IMR-90 (cell line): Measurements from ENCODE around the gene DSE. TPM values are rescaled to one million over a fixed set of nuclear protein-coding genes. Genes with fewer than 3 reads are reported as not detected.

ENCODE experiments used
- ATAC-seq: fragments of 200-7000 bp; cut with Tn5 transposase; 2 replicates; pipeline ENCODE4 v1.9.1; 2020; ENCODE audit warnings: low read depth, mild to moderate bottlenecking, moderate library complexity
- BruUV-seq: library from RNA; stranded (reverse); fragments of 400-500 nt; replicated peaks from 2 replicates; lab custom pipeline; 2021; lab: Mats Ljungman, UMichigan
- CTCF ChIA-PET: fragments of 300-600 bp; formaldehyde crosslinking; extraction: SDS; loops from one replicate; lab custom pipeline; 2021; ENCODE audit warnings: antibody characterized with exemption; lab: Yijun Ruan, JAX
- POLR2A ChIA-PET: fragments of 300-600 bp; sonication (Branson Sonifier 250); formaldehyde crosslinking; loops from one replicate; lab custom pipeline; 2022; ENCODE audit warnings: antibody characterized with exemption; ENCODE audit not compliant: unreplicated experiment; lab: Charles Lee
- DNase-seq: peaks from one replicate; pipeline ENCODE4 v3.0.0; 2013
- H2AFZ ChIP-seq: replicated peaks from 2 replicates; pipeline ENCODE3; 2013; ENCODE audit warnings: low read length, mild to moderate bottlenecking; ENCODE audit not compliant: poor library complexity
- H2AK5ac ChIP-seq: 2 replicates; pipeline ENCODE4 v1.6.1; 2013; ENCODE audit warnings: low read depth, low read length, inconsistent platforms
- H2AK9ac ChIP-seq: replicated peaks from 2 replicates; pipeline ENCODE3; 2013; ENCODE audit warnings: mild to moderate bottlenecking, low read depth, low read length, moderate library complexity; ENCODE audit not compliant: poor library complexity
- H2BK120ac ChIP-seq: 2 replicates; pipeline ENCODE4 v1.6.1; 2013; ENCODE audit warnings: low read depth, low read length, inconsistent platforms
- H2BK15ac ChIP-seq: 3 replicates; pipeline ENCODE4 v1.6.1; 2013; ENCODE audit warnings: low read depth, low read length, inconsistent platforms
- H2BK20ac ChIP-seq: 2 replicates; pipeline ENCODE4 v1.6.1; 2013; ENCODE audit warnings: low read depth, mild to moderate bottlenecking, inconsistent platforms, low read length, moderate library complexity
- H2BK5ac ChIP-seq: 2 replicates; pipeline ENCODE4 v1.6.1; 2013; ENCODE audit warnings: mild to moderate bottlenecking, low read depth, low read length, inconsistent platforms; ENCODE audit not compliant: poor library complexity, severe bottlenecking
- H3K14ac ChIP-seq: replicated peaks from 2 replicates; pipeline ENCODE4 v1.6.1; 2013; ENCODE audit warnings: low read depth, low read length, inconsistent platforms
- H3K18ac ChIP-seq: 2 replicates; pipeline ENCODE4 v1.6.1; 2013; ENCODE audit warnings: low read depth, low read length, control low read depth
- H3K23ac ChIP-seq: 2 replicates; pipeline ENCODE4 v1.6.1; 2013; ENCODE audit warnings: low read depth, low read length, inconsistent platforms
- H3K27ac ChIP-seq: 2 replicates; pipeline ENCODE4 v1.5.1; 2013; ENCODE audit warnings: mild to moderate bottlenecking, control low read depth, low read length; ENCODE audit not compliant: insufficient read depth
- H3K27me3 ChIP-seq: 2 replicates; pipeline ENCODE4 v1.6.1; 2013; ENCODE audit warnings: low read length; ENCODE audit not compliant: control insufficient read depth, insufficient read depth
- H3K36me3 ChIP-seq: 2 replicates; pipeline ENCODE4 v1.6.1; 2013; ENCODE audit warnings: low read length, mixed read lengths; ENCODE audit not compliant: control insufficient read depth, insufficient read depth
- H3K4ac ChIP-seq: 2 replicates; pipeline ENCODE4 v1.6.1; 2013; ENCODE audit warnings: low read depth, low read length, inconsistent platforms
- H3K4me1 ChIP-seq: 2 replicates; pipeline ENCODE4 v1.6.1; 2013; ENCODE audit warnings: low read length, mixed read lengths; ENCODE audit not compliant: control insufficient read depth, insufficient read depth
- H3K4me2 ChIP-seq: 2 replicates; pipeline ENCODE4 v1.6.1; 2013; ENCODE audit warnings: low read depth, mild to moderate bottlenecking, control low read depth, low read length, moderate library complexity
- H3K4me3 ChIP-seq: 2 replicates; pipeline ENCODE4 v1.5.1; 2013; ENCODE audit warnings: low read depth, mild to moderate bottlenecking, control low read depth, low read length, moderate library complexity; ENCODE audit not compliant: insufficient read depth
- H3K56ac ChIP-seq: 2 replicates; pipeline ENCODE4 v1.6.1; 2013; ENCODE audit warnings: low read length, inconsistent platforms; ENCODE audit not compliant: insufficient read depth; ENCODE audit errors: extremely low read depth
- H3K79me1 ChIP-seq, 2 experiments: 2 replicates each; pipeline ENCODE4 v1.6.1; 2013; ENCODE audit warnings: low read length in 2 of 2, inconsistent platforms in 1 of 2, low read depth in 1 of 2
- H3K9ac ChIP-seq: 2 replicates; pipeline ENCODE4 v1.6.1; 2013; ENCODE audit warnings: low read depth, low read length, control low read depth
- H3K9me1 ChIP-seq: 2 replicates; pipeline ENCODE4 v1.6.1; 2013; ENCODE audit warnings: low read length, inconsistent platforms; ENCODE audit not compliant: insufficient read depth
- H3K9me3 ChIP-seq: 2 replicates; pipeline ENCODE4 v1.6.1; 2013; ENCODE audit warnings: low read length; ENCODE audit not compliant: control insufficient read depth, insufficient read depth
- H4K20me1 ChIP-seq: 2 replicates; pipeline ENCODE4 v1.6.1; 2013; ENCODE audit warnings: low read length, inconsistent platforms; ENCODE audit not compliant: insufficient read depth
- H4K5ac ChIP-seq: 2 replicates; pipeline ENCODE4 v1.6.1; 2013; ENCODE audit warnings: mild to moderate bottlenecking, low read depth, low read length, control low read depth
- H4K8ac ChIP-seq, 2 experiments: 2 replicates each; pipeline ENCODE4 v1.6.1; 2013; ENCODE audit warnings: low read depth in 2 of 2, low read length in 2 of 2, control low read depth in 1 of 2, inconsistent platforms in 1 of 2
- H4K91ac ChIP-seq: 2 replicates; pipeline ENCODE4 v1.6.1; 2013; ENCODE audit warnings: low read depth, low read length, inconsistent platforms; ENCODE audit not compliant: insufficient read depth
- BHLHE40 ChIP-seq: fragments of 150-350 bp; IDR thresholded peaks from 2 replicates; pipeline ENCODE4 v1.6.1; 2016; ENCODE audit warnings: mild to moderate bottlenecking, low read depth, low read length
- CEBPB ChIP-seq: IDR thresholded peaks from 2 replicates; pipeline ENCODE4 v1.6.1; 2012; ENCODE audit warnings: low read depth, low read length, improper control_type of control experiment
- CHD1 ChIP-seq: IDR thresholded peaks from 2 replicates; pipeline ENCODE4 v1.6.1; 2012; ENCODE audit warnings: low read depth, low read length, improper control_type of control experiment
- FOS ChIP-seq: fragments of 150-350 bp; IDR thresholded peaks from 2 replicates; pipeline ENCODE4 v1.6.1; 2016; ENCODE audit warnings: low read depth, low read length
- MAFK ChIP-seq: IDR thresholded peaks from 2 replicates; pipeline ENCODE4 v1.6.1; 2012; ENCODE audit warnings: low read depth, low read length, improper control_type of control experiment
- MAZ ChIP-seq: IDR thresholded peaks from 2 replicates; pipeline ENCODE4 v1.6.1; 2012; ENCODE audit warnings: low read depth, mild to moderate bottlenecking, low read length, improper control_type of control experiment, moderate library complexity, borderline replicate concordance
- MXI1 ChIP-seq: IDR thresholded peaks from 2 replicates; pipeline ENCODE4 v1.6.1; 2012; ENCODE audit warnings: low read depth, mild to moderate bottlenecking, low read length, moderate library complexity, borderline replicate concordance
- NFE2L2 ChIP-seq: fragments of 150-350 bp; IDR thresholded peaks from 2 replicates; pipeline ENCODE4 v1.6.1; 2016; ENCODE audit warnings: low read depth, mild to moderate bottlenecking, low read length
- POLR2A ChIP-seq: IDR thresholded peaks from 2 replicates; pipeline ENCODE4 v1.6.1; 2012; ENCODE audit warnings: mild to moderate bottlenecking, low read depth, low read length
- RAD21 ChIP-seq: IDR thresholded peaks from 2 replicates; pipeline ENCODE4 v1.6.1; 2012; ENCODE audit warnings: low read length, improper control_type of control experiment
- RCOR1 ChIP-seq: IDR thresholded peaks from 2 replicates; pipeline ENCODE4 v1.6.1; 2012; ENCODE audit warnings: mild to moderate bottlenecking, low read length, improper control_type of control experiment; ENCODE audit not compliant: insufficient replicate concordance
- RFX5 ChIP-seq: IDR thresholded peaks from 2 replicates; pipeline ENCODE4 v1.8.0; 2012; ENCODE audit warnings: low read depth, mild to moderate bottlenecking, low read length, moderate library complexity
- SMC3 ChIP-seq: fragments of 150-350 bp; IDR thresholded peaks from 2 replicates; pipeline ENCODE4 v1.6.1; 2016; ENCODE audit warnings: low read depth, mild to moderate bottlenecking, antibody characterized with exemption, low read length, moderate library complexity
- WGBS, 2 experiments: methylation state at CpG; one replicate each; pipeline versions ENCODE4 v1.1.5 to v1.1.7; 2013; ENCODE audit warnings: missing lambda C conversion rate in 2 of 2; ENCODE audit not compliant: insufficient read length in 1 of 2; ENCODE audit errors: extremely low coverage in 2 of 2; 5-methylcytosine and 5-hydroxymethylcytosine counted together
- dilution Hi-C: fragments of 300-500 bp; cut with HindIII; formaldehyde crosslinking; loops from one replicate; pipeline ENCODE4 v1.14.3; 2018; ENCODE audit warnings: low sequenced_read_pairs; ENCODE audit not compliant: unreplicated experiment
- in situ Hi-C: fragments of 300-500 bp; cut with MboI; formaldehyde crosslinking; loops from 3 replicates; pipeline ENCODE4 v1.14.3; 2019; ENCODE audit warnings: low sequenced_read_pairs, inconsistent platforms, mixed read lengths
- intact Hi-C: fragments of 100-400 bp; cut with micrococcal nuclease; formaldehyde crosslinking; loops from 2 replicates; pipeline ENCODE4 v1.10.0; 2022
- polyA plus RNA-seq, 3 experiments: library from polyadenylated mRNA; depleted of rRNA; stranded (reverse); fragments of >200 nt; gene quantifications; 2 replicates each; pipeline ENCODE4 v1.2.3, GENCODE V29; 2012; ENCODE audit warnings: low replicate concordance in 1 of 3
- total RNA-seq: library from RNA; depleted of rRNA; stranded (reverse); fragments of >200 nt; gene quantifications from 2 replicates; pipeline ENCODE4 v1.2.3, GENCODE V29; 2012
- TF ChIP-seq, protein P1 (sequence below): conservative IDR thresholded peaks from 2 replicates; pipeline ENCODE4 v1.5.1; 2012; ENCODE audit warnings: mild to moderate bottlenecking, low read depth, low read length, improper control_type of control experiment
- TF ChIP-seq, protein P2 (sequence below): fragments of 150-350 bp; IDR thresholded peaks from 2 replicates; pipeline ENCODE4 v1.6.1; 2017; ENCODE audit warnings: mild to moderate bottlenecking, antibody characterized with exemption, low read length, low read depth
- TF ChIP-seq, protein P3 (sequence below): fragments of 150-350 bp; IDR thresholded peaks from 2 replicates; pipeline ENCODE4 v1.6.1; 2016; ENCODE audit warnings: low read depth, mild to moderate bottlenecking, low read length, moderate library complexity, borderline replicate concordance

Gene DSE
- total and polyA plus RNA-seq, 2 of the 4 experiments (the other 2 are of a cell fraction): 48.0 to 154 TPM

DNA sequence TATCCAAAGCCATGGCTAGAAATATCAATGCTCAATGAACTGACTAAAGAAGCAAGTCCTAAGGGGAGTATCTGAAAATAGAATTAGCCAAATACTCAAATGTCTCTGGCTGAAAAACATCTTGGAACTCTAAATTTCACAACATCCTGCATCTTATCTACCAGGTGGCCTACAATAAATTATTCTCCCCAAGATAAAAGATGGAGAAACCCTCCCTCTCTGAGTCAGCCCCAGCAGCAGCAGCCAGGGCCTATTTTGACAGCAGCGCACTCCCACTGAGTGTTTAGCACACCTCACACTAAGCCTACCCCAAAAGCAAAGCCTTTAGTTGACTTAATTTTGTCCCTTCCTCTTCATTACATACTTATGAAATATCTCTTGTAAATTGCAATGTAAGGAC lies 96.3 kb downstream of the DSE start:
- CTCF ChIA-PET: no interaction called here
- no CpG with 5 or more reads among the region's 1 CpG for WGBS, 2 experiments

More for the DNA sequence above, 96.3 kb downstream of the DSE start:
- Histone ChIP-seq H3K4me1 (no peaks in the 10 kb centered on the region), H2BK20ac (no peak overlapping the region), H3K4me3 (no peak overlapping the region), H3K9ac (no peak overlapping the region), H3K4ac (no peak overlapping the region), H2AK9ac (no peak overlapping the region), H3K9me3 (no peaks in the 10 kb centered on the region), H2BK5ac (no peak overlapping the region), H4K5ac (no peak overlapping the region), H3K79me1 (no peaks in the 10 kb centered on the region), H4K8ac (no peak overlapping the region), H3K18ac (no peak overlapping the region), H2AK5ac (no peak overlapping the region), H3K14ac (no peak overlapping the region), H2BK120ac (no peak overlapping the region), H3K56ac (no peak overlapping the region), H4K91ac (no peak overlapping the region), H3K4me2 (no peak overlapping the region), H3K23ac (no peak overlapping the region), H3K27me3 (no peaks in the 10 kb centered on the region; the same call in 1 of the 2 replicates), H2BK15ac (no peak overlapping the region), H4K20me1 (no peaks in the 10 kb centered on the region), H2AFZ (no peak overlapping the region), H3K36me3 (no peaks in the 10 kb centered on the region), H3K27ac (no peak overlapping the region), H3K9me1 (no peaks in the 10 kb centered on the region)
- dilution Hi-C loops: no loop called here
- POLR2A ChIA-PET: no interaction called here
- intact Hi-C loops: no loop called here
- no peak for ATAC-seq
- DNase-seq: peak; percentile 41
- no peak for TF ChIP-seq CHD1
- TF ChIP-seq, protein P1, sequence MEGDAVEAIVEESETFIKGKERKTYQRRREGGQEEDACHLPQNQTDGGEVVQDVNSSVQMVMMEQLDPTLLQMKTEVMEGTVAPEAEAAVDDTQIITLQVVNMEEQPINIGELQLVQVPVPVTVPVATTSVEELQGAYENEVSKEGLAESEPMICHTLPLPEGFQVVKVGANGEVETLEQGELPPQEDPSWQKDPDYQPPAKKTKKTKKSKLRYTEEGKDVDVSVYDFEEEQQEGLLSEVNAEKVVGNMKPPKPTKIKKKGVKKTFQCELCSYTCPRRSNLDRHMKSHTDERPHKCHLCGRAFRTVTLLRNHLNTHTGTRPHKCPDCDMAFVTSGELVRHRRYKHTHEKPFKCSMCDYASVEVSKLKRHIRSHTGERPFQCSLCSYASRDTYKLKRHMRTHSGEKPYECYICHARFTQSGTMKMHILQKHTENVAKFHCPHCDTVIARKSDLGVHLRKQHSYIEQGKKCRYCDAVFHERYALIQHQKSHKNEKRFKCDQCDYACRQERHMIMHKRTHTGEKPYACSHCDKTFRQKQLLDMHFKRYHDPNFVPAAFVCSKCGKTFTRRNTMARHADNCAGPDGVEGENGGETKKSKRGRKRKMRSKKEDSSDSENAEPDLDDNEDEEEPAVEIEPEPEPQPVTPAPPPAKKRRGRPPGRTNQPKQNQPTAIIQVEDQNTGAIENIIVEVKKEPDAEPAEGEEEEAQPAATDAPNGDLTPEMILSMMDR: no peak
- no peak for TF ChIP-seq NFE2L2
- TF ChIP-seq, protein P2, sequence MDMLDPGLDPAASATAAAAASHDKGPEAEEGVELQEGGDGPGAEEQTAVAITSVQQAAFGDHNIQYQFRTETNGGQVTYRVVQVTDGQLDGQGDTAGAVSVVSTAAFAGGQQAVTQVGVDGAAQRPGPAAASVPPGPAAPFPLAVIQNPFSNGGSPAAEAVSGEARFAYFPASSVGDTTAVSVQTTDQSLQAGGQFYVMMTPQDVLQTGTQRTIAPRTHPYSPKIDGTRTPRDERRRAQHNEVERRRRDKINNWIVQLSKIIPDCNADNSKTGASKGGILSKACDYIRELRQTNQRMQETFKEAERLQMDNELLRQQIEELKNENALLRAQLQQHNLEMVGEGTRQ: no peak
- no peak for TF ChIP-seq SMC3
- no peak for TF ChIP-seq RAD21
- no peak for TF ChIP-seq RCOR1
- TF ChIP-seq MXI1: no peak
- TF ChIP-seq CEBPB: no peak
- no peak for TF ChIP-seq POLR2A
- TF ChIP-seq, protein P3, sequence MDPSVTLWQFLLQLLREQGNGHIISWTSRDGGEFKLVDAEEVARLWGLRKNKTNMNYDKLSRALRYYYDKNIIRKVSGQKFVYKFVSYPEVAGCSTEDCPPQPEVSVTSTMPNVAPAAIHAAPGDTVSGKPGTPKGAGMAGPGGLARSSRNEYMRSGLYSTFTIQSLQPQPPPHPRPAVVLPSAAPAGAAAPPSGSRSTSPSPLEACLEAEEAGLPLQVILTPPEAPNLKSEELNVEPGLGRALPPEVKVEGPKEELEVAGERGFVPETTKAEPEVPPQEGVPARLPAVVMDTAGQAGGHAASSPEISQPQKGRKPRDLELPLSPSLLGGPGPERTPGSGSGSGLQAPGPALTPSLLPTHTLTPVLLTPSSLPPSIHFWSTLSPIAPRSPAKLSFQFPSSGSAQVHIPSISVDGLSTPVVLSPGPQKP: no peak
- no peak for TF ChIP-seq MAFK
- no peak for TF ChIP-seq BHLHE40
- TF ChIP-seq FOS: no peak
- no peak for TF ChIP-seq RFX5
- TF ChIP-seq MAZ: no peak
- in situ Hi-C loops: no loop called here
- no TSS peak for BruUV-seq
